HG02759 (cell line): ENCODE measurements around the gene EXPH5.
A peak's percentile ranks its signal among the peaks of the same experiment; 100 is the strongest.
"Not testable (repeated sequence)": the region's sequence is repeated elsewhere in the genome, so short reads cannot be mapped to it uniquely, and the experiment has no call there.

Experiments used
- ATAC-seq: cut with Tn5 transposase; IDR thresholded peaks from one replicate; pipeline ENCODE4 v1.9.1; 2021; ENCODE audit warnings: mild to moderate bottlenecking, moderate library complexity; ENCODE audit not compliant: unreplicated experiment

Gene EXPH5, protein sequence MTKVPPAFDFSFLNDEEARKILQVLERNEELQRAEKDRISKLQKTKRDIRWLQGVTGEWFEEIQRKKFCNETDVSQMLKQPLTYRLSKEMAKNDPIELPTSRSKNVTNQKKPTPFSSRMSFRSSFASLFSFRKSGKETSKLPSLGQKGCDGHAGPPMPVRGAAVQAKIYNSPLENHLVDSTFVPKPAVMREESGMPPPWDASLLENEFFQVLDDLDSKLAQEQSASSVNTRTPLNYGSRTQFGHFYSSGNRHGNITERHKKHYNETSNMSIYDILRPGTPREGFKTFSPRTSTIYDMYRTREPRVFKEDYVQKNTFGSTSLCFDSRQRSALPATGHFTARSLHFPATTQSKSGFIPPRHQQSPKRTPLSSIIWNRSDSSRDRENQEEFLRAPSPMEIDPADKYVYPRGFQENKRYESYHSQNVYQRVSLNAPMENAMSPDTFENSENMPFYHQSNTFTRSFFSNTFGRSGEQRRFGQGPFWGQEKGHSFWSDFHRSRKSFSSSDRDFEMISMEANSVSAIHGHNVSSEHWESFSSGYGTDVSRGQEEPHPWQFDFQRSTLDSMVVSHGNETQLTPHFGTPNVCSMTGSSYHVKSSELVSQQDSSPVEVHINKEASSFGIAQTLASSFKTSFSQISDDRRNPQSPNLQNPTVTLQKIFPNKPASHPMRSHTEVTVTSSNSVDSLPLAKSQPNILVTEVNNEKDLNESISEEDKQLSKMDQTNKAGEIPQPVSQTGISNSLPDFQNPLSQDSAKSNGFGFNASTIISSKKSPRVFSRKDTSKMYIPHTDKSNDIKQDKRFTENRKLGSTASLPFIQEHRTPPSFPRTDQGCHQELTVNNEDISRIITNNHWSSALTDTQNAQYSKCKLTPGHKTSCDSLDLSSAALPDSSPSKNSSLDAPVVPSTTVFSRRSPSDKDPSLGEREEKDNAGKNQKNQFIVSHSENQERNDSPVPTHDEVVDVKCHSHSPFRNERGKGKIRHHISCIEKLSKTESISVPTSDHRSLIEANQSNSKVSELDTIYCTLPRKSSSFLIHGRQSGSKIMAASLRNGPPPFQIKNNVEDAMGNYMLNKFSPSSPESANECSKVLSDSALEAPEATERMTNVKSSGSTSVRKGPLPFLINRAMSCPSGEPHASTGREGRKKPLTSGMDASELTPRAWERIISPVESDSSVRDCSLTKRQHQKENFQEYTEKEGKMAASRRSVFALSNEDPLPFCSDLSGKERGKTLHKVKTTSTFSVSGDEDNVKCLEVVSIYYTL (N-terminal part only)

DNA sequence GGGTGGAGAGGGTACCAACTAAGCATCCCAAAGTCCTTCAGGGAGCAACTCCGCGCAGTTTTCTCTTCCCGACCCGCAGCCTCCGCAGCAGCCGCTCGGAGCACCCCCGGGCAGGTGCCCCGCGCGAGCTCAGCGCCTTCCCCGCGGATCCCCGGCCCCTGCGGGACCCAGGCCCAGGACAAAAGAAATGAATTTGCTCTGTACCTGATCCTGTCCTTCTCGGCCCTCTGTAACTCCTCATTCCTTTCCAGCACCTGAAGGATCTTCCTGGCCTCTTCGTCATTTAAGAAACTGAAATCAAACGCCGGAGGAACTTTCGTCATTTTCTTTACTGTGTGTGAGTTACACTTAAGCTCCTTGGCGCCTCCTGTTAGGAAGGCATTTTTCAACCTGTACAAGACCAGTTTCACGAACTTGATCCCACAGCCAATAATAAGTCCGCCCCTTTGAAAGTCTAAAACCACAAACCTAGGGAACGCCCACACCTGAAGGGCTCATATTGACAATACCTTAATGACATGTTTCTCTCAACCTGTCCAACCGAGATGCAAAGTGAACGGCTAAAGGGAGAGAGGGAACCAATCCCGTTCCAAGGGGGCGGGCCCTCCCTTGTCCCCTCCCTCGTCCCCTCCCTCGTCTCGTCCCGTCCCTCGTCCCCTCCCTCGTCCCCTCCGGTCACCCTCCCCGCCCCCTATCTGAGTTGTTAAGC lies at the start of gene EXPH5:
Gene EXPH5 (minus strand): TSS at position 555 of the 709 bp plus-strand sequence. CDS start 232 bp downstream, at position 323.
- peak; percentile 93 for ATAC-seq

GRCh38 chr11:108641752-108642151 lies 48.2 kb upstream of the EXPH5 start:
- ATAC-seq, result not testable (repeated sequence)

DNA sequence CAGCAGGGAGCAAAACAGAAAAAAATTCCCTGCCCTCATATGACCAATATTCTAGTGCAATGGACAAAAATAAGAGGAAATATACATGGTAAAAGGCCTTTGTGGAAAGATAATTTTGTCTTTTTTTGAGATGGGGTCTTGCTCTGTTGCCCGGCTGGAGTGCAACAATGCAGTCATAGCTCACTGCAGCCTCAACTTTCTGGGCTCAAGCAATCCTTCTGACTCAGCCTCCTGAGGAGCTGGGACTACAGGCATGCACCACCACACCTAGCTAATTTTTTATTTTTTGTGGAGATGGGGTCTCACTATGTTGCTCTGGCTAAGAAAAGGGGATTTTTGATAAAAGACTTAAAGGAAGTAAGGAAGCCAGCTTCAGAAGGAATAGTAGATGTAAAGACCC lies 45.6 kb upstream of the EXPH5 start:
- no peak for ATAC-seq

DNA sequence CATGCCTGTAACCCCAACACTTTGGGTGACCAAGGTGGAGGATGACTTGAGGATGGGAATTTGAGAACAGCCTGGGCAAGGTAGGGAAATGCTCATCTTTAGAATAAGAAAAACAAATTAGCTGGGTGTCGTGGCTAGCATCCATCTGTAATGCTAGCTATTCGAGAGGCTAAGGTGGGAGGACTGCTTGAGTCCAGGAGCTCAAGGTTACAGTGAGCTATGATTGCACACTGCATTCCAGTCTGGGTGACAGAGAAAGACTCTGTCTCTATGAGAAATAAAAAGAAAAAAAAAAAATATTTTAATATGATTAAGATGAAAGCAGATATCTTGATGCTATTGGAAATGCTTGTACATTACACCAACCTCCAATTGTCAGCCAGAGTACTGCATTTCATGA lies 42.7 kb upstream of the EXPH5 start:
- no peak for ATAC-seq

DNA sequence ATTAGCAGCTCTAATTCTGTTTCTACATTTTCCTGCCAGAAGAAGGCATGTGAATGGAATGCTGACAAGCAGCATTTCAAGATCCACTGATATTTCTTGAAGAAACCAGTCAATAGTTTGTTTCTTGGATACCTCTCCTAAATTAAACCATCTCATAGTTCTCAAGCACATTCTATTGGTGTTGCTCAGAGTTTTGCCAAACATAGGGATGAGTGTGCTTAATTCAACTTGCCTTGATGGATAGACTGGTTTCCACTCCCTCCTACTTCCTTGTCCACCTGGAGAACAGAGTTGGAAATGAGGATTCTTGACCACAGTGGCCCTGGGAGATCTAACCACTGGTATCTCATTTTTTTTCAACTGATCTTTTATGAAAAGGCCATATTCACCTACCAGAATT lies 41.5 kb upstream of the EXPH5 start:
- no peak for ATAC-seq

DNA sequence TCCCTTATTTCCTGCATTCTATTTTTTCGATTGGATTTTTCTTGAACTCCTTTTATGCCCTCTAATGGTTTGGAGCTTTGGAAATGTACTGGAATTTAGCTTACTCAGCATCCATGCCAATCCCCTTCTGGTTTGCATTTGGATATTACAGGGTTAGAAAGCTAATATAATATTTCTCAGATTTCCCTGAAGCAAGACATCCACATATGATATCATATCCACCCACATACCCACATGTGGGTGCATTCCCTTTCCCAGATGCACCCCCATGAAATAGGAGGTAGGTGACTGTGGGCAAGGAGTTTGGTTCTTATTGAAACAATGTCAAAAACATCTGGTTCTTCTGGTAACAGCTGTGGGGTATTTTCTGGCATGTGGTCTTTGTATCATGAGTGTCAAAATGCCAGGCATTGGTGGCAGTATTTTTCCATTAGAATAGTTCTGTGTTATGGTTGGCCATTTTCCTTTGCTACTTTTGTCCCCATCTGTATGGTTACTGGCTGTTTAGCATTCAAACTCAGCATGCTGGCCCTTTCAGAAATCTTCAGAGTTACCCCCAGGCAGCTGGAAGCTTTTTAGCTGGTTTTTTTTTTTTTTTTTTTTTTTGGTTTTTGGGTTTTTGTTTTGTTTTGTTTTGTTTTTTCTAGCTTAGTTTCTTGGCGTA lies 38.6 kb upstream of the EXPH5 start:
- no peak for ATAC-seq

DNA sequence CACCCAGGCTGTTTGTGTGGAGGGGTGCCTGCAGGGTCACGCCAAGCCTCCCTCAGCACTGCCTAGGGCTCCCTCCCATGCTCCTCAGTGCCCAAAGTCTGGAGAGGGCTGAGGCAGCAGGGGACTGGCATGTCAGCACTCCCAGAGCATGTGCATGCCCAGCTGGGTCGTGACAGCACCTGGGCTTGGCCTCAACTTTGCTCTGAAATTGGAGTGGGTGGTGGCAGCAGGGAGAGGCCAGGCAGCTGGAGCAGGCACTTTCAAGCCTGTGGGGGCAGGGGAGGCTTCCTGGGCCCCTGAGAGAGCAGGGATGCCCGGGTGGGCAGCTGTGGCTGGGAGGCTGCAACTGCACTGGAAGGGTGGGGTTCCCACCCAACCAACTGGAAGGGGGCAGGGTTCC lies 35.7 kb upstream of the EXPH5 start:
- ATAC-seq, result no peak

DNA sequence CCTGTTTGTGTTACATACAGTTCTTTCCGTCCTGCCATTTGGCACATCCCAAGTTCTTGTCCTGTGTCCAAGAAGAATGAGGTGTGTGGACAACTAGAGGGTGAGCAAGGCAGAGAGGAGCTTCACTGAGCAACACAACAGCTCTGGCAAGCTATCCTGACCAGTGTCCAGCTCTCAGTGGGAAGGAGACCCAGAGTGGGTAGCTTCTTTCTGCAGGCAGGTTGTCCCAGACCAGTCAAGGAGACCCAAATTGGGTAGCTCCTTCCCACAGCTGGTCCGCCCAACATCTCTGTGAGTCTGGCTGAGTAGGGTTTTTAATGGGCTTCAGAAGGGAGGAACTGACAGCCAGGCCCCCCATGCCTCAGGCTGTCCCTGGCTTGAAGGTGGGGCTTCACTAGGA lies 35.2 kb upstream of the EXPH5 start:
- no peak for ATAC-seq

- ATAC-seq, result no peak
These were observed 34.8 kb upstream of the EXPH5 start for GRCh38 chr11:108628326-108628725.

GRCh38 chr11:108624196-108624925 lies 30.8 kb upstream of the EXPH5 start:
- ATAC-seq, result no peak

GRCh38 chr11:108622341-108622740 lies 28.8 kb upstream of the EXPH5 start:
- no peak for ATAC-seq

DNA sequence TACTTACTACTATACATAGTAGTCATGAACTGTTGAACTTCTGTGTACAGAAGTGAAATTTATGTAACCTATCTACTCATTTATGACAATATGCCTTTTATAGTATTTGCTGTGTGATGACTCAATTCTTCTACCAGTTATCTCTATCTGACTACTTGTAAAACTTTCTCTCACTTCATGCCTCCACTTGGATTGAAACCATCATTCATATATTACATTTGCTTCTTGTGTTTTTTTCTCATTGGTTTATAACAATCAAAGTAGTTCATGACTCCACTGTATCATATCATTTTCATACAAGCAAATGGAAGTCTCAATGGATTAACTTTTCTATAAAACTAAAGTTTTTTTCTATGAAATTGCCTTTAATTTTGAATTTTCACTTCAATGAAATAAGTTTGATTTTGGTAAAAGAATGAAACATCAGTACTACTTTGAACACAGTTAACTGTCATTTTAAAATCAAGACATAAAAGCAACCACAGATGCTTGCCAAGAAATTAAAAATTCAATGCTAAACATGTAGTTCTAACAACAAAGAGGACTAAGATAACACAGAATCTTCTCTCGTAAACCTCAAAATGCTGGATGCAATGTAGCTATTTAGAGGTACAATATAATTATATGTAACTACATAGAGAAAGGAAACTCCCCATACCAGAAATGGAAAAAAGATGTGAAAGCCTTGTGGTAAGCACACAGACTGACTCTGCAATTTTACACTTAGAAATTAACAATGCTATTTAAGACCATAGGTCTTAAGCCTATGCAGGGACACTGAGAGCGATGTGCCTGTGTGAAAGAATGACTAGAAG lies 27.6 kb upstream of the EXPH5 start:
- peak; percentile 87 for ATAC-seq

GRCh38 chr11:108618529-108618928 lies 25.0 kb upstream of the EXPH5 start:
- no peak for ATAC-seq

GRCh38 chr11:108617055-108617454 lies 23.5 kb upstream of the EXPH5 start:
- no peak for ATAC-seq

- no peak for ATAC-seq
These were observed 23.0 kb upstream of the EXPH5 start for GRCh38 chr11:108616549-108616948.

DNA sequence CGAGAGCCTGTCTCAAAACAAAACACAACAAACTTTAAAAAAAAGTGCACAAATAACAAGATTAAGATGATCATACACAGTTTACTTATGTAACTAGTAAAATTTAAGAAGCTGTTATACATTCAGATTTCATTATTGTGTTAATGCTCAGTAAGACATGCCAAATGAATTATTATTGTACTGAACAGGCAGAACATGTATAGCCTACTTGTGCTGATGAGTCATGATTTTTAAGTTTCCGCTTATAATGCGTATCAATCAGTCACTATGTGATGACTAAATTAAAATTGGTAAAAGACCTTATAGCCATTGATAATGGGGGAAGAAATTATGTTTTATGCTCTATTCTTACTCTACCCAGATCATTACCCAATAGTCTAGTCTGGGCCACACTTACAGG lies 20.5 kb upstream of the EXPH5 start:
- ATAC-seq, result no peak

DNA sequence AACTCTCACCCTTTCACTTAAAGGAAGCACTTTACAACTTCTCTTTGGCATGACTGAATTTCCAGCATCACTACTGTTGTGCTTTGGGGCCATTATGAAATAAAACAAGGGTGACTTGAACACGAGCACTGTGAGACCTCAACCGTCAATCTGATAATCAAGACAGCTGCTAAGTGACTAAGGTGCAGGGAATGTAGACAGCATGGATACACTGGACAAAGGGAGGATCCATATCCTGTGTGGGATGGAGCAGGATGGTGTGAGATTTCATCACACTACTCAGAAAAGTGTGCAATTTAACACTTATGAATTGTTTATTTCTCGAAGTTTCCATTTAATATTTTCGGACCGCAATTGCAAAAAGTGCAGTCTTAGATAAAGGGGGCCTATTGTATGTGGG lies 16.1 kb upstream of the EXPH5 start:
- ATAC-seq, result no peak

- ATAC-seq, result no peak
These were observed 15.0 kb upstream of the EXPH5 start for GRCh38 chr11:108608548-108608947.
